NOMO-1 (cell line): ENCODE results near the gene CSNK1G1.

ENCODE experiments used
- DNase-seq, 2 experiments: peaks; one replicate each; lab custom pipeline; 2025; ENCODE audit not compliant: unreplicated experiment in 2 of 2; lab: John Stamatoyannopoulos, UW

The CSNK1G1 gene

DNA sequence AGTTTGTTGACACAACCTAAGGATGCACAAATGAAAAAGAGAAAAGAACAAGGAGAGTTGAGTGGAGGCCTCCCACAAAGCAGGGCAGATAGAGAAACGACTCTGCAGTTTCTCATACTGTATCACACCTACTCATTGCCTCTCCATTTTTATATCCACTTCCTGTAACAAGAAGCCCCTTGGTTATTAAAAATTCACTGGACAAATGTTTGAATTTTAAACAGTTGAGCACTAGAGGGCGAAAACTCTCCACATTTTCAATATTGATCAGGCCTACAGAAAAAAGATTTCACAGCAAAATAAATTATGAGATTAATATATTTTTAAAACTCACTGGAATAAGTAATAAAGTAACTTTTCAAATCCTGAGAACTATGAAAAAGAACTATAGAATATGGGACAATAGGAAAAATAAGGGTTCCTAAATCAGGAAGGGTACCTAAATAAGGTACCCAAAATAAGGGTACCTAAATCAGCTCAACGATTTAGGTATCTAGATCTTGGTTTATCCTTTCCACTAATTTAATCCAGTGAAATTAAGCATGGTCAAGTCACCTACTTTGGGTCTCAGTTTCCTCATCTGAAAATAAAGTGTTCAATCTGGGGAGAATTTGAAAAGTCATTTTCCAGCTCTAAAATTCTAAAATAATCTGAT lies 146.2 kb downstream of the CSNK1G1 start:
- peak in 1 of 2 experiments; percentile 23 for DNase-seq

DNA sequence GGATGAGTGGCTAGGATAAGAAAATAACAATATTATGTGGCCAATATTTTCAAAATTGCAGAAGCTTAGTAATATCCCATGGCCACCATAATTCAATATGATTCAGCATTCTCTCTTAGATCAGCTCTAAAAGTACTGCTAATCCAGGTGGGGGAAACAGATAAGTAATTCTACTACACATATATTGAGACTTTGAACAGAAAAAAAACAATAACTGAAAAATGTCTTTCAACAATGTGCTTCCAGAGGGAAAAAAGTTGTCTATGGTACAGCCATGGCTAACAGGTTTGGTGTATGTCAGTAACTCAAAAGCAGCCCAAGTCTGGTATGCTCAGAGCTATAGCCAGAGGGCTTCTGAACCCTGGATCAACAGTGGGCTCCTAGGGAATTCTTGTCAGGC lies 150.8 kb downstream of the CSNK1G1 start:
- DNase-seq: no peak

DNA sequence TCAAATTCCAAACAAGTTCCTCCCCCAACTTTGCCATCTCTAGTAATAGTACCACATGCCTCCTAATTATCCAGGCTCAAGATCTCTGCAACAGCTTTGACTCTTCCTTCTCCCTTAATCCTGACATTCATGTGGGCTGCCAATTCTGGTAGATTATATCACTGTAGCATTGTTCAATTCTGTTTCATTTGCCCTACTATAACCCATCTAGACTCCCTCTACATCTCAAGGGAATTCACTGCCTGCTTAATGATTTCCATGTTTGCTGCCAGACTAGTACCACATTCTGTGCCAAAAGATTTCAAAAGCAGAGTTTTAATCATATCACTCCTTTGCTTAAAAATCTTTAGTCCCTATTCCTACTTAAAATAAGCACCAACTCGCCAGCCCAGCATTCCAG lies 158.5 kb downstream of the CSNK1G1 start:
- no peak for DNase-seq

DNA sequence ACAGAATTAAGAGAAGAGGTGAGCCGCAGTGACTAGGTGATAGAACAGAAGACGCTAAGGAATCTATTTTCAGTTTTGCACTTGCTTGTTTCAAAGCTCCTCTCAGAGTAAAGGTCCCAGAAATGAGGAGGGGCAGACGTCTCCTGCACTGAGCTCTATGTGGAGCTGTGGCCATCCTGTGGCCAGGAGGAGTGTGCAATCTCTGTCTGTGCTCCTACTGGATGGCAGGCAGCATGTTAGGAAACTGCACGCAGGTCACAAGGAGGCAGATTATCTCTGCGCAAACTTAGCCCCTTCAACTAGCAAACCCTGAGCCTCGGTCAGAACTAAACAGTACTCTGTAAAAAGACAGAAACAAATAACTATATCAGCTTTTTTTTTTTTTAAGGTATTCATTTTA lies 162.0 kb downstream of the CSNK1G1 start:
- DNase-seq: no peak

DNA sequence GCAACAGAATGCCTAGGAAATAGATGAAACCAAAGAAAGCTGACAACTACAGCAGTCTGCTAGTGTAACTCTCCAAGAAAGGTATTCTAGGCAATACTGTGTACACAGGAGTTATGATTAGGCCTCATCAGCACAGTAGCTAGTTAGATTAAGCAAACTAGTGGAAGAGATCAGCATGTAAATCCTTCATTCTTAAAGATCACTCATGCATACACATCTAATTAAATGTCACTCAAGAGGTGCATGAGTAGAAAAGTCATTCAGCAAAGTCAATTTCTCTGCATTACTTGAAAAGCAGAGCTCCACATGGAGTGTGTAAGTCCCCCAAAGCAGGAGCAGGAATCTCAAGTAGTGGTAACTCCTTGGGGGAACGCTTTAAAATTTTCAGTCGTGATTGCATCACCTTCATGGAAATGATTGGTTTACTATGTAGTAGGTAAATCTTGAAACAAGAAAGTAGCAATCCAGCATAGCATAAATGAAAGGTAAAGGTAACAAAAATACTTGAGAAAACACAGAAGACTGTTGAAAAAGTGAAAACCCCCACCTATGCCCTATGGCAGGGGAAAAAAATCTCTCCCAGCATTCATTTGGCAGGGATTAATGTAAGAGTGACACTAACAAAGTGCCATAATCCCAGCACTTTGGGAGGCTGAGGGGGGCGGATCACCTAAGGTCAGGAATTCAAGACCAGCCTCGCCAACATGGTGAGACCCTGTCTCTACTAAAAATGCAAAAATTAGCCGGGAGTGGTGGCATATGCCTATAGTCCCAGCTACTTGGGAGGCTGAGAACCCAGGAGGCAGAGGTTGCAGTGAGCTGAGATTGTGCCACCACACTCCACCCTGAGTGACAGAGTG lies 163.8 kb downstream of the CSNK1G1 start:
- no peak for DNase-seq

DNA sequence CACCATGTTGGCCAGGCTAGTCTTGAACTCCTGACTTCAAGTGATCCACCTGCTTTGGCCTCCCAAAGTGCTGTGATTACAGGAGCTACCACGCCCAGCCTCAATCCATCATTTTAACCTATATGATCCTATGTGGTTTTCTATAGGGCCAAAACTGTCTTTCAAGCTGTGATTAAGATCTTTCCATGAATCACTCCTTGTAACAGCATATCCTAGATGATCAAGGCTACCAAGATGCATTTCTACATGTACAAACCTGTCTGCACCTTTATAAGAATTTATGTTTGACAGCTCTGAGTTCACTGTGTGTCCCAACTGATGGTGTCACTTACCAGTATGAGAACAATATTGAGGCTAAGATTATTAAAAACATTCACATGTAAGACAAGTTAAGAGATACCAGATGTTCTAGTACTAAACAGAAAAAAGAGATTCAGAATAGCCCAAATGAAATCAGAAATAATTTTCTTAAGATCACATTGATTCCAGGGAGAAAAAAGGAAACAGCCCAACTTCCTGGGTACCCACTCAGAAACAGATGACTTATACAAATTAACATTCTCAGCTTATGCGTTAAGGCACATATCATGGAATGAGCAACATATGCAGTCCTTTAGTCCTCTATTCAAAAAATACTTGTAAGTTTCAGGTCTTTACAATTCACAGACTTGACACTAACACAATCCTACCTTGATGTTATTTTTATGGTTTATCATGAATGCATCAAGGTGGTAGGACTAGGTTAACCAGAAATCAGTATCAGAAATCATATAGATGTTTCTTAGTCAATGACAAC lies 168.4 kb downstream of the CSNK1G1 start:
- no peak for DNase-seq

DNA sequence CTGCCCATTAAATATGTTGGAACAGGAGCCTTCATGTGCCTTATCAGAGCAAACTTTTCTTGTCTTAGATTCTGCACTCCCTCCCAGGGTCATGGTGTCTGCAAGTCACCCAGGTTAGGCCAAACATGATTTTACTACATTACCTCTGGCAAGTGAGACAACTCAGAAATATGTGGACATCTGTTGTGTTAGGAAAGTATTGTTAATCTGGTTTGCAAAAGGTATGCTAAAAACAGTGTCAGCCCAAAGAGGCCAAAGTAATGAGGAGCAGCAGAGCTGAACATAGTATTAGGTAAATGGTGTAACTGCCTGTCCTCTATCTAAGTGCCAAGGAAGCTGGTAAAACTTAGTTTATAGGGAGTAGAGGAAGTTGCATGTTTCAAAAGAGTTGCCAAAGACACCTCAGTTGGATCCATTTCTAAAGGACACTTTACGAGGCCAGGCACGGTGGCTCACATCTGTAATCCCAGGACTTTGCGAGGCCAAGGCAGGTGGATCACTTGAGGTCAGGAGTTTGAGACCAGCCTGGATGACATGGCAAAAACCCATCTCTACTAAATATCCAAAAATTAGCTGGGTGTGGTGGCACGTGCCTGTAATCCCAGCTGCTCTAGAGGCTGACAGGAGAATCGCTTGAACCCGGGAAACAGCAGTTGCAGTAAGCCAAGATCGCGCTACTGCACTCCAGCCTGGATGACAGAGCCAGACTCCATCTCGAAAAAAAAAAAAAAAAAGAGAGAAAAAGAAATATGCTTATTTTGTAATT lies 170.6 kb downstream of the CSNK1G1 start:
- no peak for DNase-seq

DNA sequence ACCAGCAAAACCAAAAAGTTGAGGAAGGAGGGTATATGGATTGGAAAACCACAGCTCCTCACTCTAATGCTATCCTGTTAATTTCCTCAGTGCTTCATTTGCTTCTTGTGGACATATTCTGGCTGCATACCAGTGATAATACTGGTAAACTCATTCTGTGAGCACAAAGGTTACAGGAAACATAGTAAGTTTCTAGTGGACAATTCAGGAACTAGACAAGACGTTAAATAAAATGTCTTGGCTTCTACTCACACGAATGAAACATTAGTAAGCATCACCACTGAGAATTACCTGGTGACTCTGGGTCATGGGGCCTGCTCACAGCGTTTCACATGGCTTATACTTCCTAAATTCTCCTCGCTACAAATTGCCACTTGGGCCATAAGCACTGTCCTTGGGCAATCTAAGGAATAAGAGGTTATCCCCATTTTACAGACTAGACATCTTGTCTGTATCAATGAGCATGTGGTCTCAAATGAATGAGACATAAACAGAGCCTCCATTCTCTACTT lies 173.1 kb downstream of the CSNK1G1 start:
- no peak for DNase-seq

DNA sequence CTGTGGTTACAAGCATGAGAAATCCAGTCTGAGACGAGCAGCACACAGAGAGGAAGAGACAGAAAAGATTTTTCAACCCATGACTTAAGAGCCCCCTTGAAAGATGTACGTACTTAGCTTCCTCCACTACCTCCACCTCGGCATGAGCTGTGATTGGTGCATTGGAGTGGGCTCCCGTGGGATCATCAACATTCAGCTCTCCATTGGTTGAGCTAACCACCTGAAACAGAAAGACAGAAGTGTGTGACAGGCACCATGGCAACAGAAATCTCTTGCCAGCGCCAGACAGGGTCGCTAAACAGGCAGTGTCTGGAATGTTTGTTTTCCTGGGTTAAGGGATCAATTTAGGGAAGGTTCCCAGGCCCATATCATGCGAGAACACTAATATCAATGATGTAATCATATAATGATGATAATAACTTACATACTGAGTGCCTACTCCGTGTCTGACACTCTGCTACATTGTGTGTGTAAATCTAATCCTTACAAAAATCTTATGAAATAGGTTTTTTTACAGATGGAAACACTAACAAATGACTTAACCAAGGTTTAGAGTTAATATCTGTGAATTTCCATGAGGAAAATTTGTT lies 175.6 kb downstream of the CSNK1G1 start:
- no peak for DNase-seq

DNA sequence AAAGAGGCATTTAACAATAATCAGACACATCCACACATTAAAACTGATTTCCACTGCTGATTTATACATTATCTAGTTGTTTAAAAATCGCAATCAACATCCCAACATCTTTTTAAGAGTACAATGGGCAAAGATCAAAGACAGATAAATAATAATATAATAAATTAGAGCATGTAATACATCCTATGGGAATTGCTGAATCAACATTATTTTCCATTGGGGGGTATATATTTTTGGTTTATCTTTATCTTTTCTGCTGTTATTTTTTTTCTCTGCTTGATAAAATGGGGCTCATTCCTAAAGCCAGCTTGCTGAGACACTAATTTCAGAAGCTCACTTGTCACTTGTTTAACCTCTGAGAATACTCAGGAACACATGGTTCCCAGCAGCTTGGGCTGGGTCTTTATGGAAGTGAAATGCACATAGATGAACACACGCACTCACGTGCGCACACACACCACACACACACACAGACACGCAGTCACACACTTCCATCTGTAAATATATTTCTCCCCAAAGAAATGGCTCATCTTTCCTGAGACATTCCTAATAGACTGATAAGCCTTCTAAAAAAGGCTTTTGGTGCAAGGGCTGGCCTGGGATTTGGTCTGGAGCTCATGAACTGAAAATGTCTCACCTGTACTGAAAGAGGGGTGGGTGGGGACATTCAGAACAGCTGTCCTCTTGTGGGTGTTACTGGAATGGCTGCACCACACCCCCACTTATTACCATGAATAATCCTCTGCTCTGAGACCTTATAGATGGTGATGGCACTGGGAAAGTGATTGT lies 189.7 kb downstream of the CSNK1G1 start:
- no peak for DNase-seq

DNA sequence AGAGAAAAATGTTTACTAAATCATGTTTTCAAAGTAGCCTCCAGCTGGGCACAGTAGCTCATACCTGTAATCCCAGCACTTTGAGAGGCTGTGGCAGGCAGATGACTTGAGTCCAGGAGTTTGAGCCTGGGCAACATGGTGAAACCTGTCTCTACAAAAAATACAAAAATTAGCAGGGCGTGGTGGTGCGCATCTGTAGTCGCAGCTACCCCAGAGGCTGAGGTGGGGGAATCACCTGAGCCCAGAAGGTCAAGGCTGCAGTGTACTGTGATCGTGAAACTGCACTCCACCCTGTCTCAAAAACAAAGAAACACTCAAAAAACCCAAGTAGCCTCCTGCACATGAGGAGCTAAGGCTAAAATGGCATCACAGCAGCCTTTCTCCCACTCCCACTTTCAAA lies 191.5 kb downstream of the CSNK1G1 start:
- DNase-seq: no peak

DNA sequence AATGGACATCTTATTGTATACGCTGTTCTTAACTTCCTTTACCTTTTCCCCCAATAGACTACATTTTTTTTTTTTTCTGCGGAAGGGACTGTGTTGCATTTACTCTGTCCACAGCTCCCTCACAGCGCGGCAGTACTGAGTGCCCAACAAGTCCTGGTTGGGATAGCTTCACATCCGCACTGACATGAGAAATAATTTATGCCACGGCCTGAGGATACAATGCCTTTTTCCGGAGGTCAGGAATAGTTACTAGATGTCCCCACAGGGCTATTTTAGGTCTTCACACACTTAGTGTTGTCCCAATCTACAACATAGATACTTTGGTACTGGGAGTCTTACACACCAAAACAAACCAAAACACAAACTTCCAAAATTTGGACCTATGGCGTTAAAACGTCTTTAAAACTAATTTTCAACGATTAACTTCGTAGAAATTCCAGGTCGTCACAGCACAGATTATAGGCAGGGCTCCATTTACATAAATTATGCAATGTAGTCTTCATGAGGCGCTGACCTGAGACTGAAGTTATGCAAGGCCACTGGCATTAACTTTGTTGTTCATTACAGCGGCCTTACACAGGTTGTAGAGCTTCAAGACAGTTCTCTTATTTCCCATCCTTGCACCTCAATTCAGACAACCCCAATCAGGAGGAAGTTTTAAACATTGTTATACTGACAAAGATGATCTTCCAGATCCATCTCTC lies 192.2 kb downstream of the CSNK1G1 start:
- DNase-seq: peak; percentile 56 to 78

DNA sequence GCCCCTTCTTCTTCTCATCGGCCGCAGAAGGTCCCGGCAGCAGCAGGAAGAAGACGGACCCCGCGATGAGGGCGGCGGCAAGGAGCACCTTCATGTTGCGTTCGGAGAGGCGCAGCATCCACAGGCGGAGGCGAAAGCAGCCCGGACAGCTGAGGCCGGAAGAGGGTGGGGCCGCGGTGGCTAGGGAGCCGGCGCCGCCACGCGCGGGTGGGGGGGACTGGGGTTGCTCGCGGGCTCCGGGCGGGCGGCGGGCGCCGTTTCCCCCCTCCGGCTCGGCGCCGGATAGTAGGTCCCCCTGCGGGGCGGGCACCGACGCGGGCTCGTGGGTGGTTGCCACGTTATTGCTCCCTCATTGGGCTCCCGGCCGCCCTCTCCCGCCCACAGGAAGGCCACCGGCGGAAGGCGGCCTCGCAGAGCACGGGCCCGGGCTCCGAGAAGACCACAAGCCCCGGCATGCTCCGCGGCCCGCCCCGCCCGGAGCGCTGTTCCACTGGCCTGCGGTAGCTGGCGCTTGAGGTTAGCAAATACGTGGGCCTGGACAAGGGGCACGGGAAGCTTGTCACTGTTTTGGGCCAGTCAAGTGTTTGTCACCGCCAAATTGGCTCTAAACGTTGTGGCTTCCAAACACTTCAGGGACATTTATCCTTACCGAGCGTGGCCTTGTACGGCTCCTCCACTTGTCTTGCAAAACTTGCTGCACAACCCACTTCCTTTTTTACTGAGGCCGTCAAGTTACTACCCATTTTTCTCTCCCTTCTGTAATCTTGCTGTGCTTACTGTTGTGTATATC lies 192.9 kb downstream of the CSNK1G1 start, which contains the start of gene PPIB:
TSS of gene PPIB (minus strand) at position 154 of the 790 bp plus-strand sequence. CDS start at position 118, 36 bp downstream.
- peak; percentile 99 for DNase-seq

DNA sequence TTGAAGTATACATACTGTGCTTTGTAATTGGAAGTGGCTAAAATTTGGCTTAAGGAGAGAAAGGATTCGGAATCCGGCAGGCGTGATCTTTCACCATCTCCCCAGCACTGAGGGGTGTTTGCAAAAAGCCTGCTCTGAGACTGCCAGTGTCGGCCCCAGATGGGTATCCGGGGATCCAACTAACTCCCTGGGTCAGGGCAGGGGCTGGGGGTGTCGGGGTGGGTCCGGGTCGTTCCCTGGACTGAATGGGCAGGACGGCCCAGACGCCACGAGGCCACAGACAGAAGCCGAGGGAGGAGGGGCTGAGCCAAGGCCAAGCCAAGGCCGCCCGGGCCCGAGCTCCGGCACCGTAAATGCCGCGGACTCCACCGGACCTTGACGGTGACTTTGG lies 193.5 kb downstream of the CSNK1G1 start:
- no peak for DNase-seq

DNA sequence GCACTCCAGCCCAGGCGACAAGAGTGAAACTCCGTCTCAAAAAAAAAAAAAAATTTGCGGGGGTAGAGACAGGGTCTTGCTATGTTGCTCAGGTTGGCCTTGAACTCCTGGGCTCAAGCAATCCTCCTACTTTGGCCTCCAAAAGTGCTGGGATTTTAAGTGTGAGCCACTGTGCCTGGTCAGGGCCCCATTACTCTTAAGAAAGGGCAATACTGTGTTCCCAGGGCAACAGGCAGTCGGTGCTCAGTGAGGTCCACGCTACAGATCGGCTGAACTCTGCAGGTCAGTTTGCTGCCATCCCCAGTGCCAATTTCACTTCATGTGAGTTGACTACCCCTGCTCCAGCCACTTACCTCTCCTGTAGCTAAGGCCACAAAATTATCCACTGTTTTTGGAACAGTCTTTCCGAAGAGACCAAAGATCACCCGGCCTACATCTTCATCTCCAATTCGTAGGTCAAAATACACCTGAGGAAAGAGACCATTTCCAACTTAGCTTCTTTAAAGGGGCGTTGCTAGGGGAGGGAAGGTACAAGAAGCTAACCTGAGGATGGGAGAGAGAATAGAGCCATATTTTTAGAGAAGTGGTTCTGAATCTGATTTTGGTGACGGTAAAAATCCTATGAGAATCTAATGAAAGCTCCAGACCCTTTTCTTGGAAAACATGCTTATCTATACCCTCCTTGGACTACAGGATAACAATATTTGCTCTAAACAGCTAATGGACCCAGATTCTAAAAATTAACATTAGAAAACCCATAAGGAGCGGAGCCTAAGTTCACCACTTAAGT lies 194.1 kb downstream of the CSNK1G1 start:
- peak in 1 of 2 experiments; percentile 14 for DNase-seq

DNA sequence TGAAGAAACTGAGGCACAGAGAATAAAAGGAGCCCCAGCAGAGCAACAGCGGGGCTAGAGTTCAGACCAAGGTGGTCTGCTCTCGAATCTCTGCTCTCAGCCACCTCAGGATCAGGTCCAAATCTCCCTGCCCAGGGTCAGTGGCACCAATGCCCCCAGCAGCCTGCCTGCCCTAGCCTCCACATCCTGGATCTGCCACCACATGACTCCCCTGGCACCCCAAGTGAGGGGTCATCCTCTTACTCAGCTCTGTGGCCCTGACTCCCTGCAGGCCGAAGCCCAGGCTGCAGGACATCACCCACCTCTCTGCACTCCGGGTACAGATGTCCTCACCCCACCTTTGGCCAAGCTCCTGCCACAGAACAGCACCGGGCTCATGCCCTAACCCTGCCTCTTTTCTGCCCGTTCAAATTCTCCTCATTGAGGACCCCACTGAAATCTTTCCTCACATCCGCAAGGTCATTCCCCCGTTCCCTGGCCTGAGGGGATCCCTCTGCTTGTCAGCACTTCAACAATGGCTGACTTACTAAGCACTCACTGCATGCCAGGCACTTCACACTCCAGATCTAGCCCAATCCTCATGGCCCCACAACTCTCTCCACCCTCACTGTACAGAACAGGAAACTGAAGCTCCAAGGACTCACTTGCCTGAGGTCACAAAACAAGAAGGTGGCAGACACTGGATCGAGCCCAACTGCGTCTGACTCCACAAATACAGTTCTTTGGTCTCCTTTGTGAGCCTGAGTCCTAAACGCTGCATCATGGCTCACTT lies 197.4 kb downstream of the CSNK1G1 start:
- no peak for DNase-seq
